ENCODE data around the gene GREB1.

GREB1 gene

DNA sequence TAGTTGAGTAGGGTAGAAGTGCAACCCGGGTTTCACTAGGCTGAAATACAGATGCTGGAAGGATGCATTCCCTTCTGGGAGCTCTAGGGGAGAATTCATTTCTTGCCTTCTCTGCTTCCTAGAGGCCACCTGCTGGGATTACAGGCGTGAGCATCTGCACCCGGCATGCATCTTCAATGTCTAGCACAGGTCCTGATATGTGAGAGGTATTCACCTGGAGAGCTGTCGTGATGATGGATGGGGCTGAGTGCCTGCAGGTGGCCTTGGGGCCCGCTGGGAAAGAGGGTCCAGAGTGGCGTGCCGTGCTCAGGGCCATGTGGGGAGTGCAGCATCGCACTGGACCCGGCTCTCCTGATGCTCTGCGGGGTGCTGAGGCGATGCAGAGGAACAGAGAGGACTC lies 142.8 kb downstream of the GREB1 start:
- no peaks in the 10 kb centered on the region for H3K27me3 ChIP-seq (ENCODE audit: control insufficient read depth, insufficient read depth, low read length)
- TF ChIP-seq, protein P1, sequence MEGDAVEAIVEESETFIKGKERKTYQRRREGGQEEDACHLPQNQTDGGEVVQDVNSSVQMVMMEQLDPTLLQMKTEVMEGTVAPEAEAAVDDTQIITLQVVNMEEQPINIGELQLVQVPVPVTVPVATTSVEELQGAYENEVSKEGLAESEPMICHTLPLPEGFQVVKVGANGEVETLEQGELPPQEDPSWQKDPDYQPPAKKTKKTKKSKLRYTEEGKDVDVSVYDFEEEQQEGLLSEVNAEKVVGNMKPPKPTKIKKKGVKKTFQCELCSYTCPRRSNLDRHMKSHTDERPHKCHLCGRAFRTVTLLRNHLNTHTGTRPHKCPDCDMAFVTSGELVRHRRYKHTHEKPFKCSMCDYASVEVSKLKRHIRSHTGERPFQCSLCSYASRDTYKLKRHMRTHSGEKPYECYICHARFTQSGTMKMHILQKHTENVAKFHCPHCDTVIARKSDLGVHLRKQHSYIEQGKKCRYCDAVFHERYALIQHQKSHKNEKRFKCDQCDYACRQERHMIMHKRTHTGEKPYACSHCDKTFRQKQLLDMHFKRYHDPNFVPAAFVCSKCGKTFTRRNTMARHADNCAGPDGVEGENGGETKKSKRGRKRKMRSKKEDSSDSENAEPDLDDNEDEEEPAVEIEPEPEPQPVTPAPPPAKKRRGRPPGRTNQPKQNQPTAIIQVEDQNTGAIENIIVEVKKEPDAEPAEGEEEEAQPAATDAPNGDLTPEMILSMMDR (IDR thresholded peaks at IDR 0.05) = no peak
- H2AFZ ChIP-seq = no peak overlapping the region
- H3K36me3 ChIP-seq (ENCODE audit: control insufficient read depth, insufficient read depth, low read length) = no peaks in the 10 kb centered on the region
- no peaks in the 10 kb centered on the region for H3K9me3 ChIP-seq (ENCODE audit: control insufficient read depth, low read length)
- no peak overlapping the region for H3K4me2 ChIP-seq (ENCODE audit: low read length)
- H3K4me1 ChIP-seq = no peaks in the 10 kb centered on the region
- no peak overlapping the region for H3K9ac ChIP-seq
- no peaks in the 10 kb centered on the region for H3K79me2 ChIP-seq
- H3K27ac ChIP-seq = no peak overlapping the region
- no peak overlapping the region for H3K4me3 ChIP-seq (ENCODE audit: low read depth, low read length)

DNA sequence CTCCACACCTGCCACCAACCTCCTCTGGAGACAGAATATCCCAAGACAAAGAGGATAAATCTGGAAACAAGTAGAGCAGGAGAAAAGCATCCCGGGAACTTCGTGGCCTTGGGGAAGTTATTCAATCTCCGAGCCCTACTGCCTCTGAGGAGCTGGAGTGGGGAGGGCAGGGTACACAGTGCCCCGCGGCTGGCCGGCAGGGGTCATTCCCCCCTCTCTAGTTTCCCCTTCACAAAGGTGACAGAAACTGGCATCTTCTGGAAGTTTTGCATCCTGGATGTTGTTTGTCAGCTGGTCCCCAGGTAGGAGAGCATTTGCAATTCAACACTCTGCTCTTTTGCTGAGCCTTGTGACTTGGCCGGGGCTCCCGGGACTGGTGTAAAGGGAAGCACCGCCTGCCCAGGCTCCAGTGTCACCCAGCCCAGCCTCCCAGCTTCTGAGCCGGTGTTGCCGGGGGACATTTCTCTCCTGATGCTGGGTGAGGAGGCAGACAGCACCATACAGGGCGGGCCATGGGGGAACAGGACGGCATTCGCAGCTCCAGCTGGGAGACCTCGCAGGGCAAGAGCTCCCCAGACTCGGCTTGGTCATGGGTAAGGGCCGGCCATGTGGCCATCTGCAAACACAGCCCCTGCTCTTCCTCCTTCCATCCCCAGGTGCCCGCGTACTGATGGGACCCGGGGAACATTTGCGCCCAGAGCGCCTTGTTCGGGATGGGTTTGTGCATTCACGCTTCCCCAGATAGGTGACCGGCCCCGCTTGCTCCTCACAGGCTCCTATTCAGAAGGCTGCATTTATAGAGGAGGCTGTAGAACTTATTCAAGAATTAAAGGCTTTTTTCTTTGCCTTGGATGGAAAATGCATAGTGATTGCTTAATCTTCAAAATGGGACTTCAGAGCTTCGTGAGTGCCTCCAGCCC lies 143.6 kb downstream of the GREB1 start:
- no peaks in the 10 kb centered on the region for H3K4me1 ChIP-seq
- H3K27ac ChIP-seq = no peak overlapping the region
- TF ChIP-seq, protein P1 (IDR thresholded peaks at IDR 0.05) = no peak
- H3K4me2 ChIP-seq (ENCODE audit: low read length) = no peak overlapping the region
- H3K79me2 ChIP-seq = no peaks in the 10 kb centered on the region
- no peak overlapping the region for H2AFZ ChIP-seq
- H3K27me3 ChIP-seq (ENCODE audit: control insufficient read depth, insufficient read depth, low read length) = no peaks in the 10 kb centered on the region
- H3K4me3 ChIP-seq (ENCODE audit: low read depth, low read length) = no peak overlapping the region
- no peaks in the 10 kb centered on the region for H3K36me3 ChIP-seq (ENCODE audit: control insufficient read depth, insufficient read depth, low read length)
- no peak overlapping the region for H3K9ac ChIP-seq
- H3K9me3 ChIP-seq (ENCODE audit: control insufficient read depth, low read length) = no peaks in the 10 kb centered on the region

DNA sequence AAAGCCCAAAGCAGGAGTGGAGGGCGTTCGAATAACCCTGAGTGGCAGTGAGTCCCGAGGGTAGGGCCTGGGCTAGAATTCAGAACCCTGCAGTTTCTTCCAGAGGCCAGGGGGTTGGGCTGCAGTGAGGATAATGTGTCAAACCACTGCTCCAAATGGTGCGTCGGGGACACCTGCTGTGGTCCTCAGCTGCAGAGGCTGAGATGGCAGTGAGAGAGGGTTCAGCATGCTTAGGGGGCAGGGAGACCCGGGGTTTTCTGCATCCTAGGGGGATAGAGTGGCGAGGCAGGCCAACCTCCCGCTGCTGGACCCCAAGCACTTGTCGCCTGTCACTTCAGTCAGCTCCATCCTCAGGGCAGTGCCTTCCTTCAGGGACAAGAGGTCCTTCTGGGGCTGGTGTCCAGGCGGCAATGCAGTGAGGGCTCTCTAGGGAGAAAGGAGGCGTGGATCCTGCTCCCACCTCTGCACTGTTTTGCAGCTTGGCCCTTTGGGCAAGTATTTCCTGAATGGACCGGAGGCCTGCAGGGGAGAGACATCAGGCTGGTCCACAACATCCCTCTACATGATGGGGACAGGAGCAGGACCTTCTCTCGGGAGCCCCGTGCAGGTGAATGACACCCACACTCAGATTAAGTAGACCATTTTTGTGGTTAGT lies 144.6 kb downstream of the GREB1 start:
- H3K27me3 ChIP-seq (ENCODE audit: control insufficient read depth, insufficient read depth, low read length) = no peaks in the 10 kb centered on the region
- no peaks in the 10 kb centered on the region for H3K79me2 ChIP-seq
- H3K4me3 ChIP-seq (ENCODE audit: low read depth, low read length) = no peak overlapping the region
- H3K9me3 ChIP-seq (ENCODE audit: control insufficient read depth, low read length) = no peaks in the 10 kb centered on the region
- no peaks in the 10 kb centered on the region for H3K4me1 ChIP-seq
- no peak overlapping the region for H3K4me2 ChIP-seq (ENCODE audit: low read length)
- H3K36me3 ChIP-seq (ENCODE audit: control insufficient read depth, insufficient read depth, low read length) = no peaks in the 10 kb centered on the region
- H3K27ac ChIP-seq = no peak overlapping the region
- TF ChIP-seq, protein P1 (IDR thresholded peaks at IDR 0.05) = no peak
- no peak overlapping the region for H3K9ac ChIP-seq
- no peak overlapping the region for H2AFZ ChIP-seq

DNA sequence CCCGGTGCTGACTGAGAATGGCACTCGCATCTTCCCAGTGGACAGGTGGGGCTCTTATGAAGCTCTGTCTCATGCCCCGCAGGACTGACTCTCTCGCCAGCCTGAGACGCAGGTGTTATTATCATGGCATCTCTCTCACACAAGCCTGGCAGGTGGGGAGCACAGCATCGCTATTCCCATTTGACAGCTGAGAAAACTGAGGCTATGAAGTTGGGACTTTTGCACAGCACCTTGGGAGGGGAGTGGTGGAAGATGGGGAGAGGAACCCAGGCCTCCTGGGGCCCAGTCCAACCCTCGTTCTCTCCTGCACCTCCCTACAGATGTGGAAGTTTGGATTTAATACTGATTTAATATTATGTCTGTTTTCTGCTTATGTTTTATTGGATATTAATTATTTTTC lies 145.2 kb downstream of the GREB1 start:
- Histone ChIP-seq H3K4me2 (ENCODE audit: low read length) (no peak overlapping the region), H3K79me2 (no peaks in the 10 kb centered on the region), H3K9me3 (ENCODE audit: control insufficient read depth, low read length) (no peaks in the 10 kb centered on the region), H2AFZ (no peak overlapping the region), H3K4me3 (ENCODE audit: low read depth, low read length) (no peak overlapping the region), H3K27me3 (ENCODE audit: control insufficient read depth, insufficient read depth, low read length) (no peaks in the 10 kb centered on the region), H3K27ac (no peak overlapping the region), H3K4me1 (no peaks in the 10 kb centered on the region), H3K9ac (no peak overlapping the region), H3K36me3 (ENCODE audit: control insufficient read depth, insufficient read depth, low read length) (no peaks in the 10 kb centered on the region)
- TF ChIP-seq, protein P1 (IDR thresholded peaks at IDR 0.05) = no peak
